Measurements from ENCODE around the gene PXMP4. TPM values are rescaled to one million over a fixed set of nuclear protein-coding genes. Genes with fewer than 3 reads are reported as not detected.

PXMP4 gene
- total RNA-seq, 1 experiment from 2014 or later = 3.3 TPM

DNA sequence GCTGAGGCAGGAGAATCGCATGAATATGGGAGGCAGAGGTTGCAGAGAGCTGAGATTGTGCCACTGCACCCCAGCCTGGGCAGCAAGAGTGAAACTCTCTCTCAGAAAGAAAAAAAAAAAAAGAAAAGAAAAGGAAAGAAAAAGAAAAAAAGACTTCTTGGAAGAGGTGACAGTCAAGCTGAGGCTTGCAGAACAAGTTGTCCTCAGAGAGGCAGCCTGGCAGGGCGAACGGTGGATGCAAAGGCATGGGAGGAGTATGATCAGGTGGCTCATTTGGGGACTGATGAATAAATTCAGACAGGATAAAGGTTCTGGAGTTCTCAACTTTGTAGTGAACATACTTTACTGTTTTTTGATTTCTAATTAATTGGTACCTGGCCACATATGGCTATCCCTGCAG is 24.1 kb upstream of the PXMP4 start:
- H3K36me3 Mint-ChIP-seq = peaks cover 15% of the 10 kb centered on the region
- TF ChIP-seq, protein P1, sequence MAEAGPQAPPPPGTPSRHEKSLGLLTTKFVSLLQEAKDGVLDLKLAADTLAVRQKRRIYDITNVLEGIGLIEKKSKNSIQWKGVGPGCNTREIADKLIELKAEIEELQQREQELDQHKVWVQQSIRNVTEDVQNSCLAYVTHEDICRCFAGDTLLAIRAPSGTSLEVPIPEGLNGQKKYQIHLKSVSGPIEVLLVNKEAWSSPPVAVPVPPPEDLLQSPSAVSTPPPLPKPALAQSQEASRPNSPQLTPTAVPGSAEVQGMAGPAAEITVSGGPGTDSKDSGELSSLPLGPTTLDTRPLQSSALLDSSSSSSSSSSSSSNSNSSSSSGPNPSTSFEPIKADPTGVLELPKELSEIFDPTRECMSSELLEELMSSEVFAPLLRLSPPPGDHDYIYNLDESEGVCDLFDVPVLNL (CRISPR knock-in tag; IDR thresholded peaks at IDR 0.05; ENCODE audit: borderline replicate concordance, low read depth) = no peak
- TF ChIP-seq, protein P2, sequence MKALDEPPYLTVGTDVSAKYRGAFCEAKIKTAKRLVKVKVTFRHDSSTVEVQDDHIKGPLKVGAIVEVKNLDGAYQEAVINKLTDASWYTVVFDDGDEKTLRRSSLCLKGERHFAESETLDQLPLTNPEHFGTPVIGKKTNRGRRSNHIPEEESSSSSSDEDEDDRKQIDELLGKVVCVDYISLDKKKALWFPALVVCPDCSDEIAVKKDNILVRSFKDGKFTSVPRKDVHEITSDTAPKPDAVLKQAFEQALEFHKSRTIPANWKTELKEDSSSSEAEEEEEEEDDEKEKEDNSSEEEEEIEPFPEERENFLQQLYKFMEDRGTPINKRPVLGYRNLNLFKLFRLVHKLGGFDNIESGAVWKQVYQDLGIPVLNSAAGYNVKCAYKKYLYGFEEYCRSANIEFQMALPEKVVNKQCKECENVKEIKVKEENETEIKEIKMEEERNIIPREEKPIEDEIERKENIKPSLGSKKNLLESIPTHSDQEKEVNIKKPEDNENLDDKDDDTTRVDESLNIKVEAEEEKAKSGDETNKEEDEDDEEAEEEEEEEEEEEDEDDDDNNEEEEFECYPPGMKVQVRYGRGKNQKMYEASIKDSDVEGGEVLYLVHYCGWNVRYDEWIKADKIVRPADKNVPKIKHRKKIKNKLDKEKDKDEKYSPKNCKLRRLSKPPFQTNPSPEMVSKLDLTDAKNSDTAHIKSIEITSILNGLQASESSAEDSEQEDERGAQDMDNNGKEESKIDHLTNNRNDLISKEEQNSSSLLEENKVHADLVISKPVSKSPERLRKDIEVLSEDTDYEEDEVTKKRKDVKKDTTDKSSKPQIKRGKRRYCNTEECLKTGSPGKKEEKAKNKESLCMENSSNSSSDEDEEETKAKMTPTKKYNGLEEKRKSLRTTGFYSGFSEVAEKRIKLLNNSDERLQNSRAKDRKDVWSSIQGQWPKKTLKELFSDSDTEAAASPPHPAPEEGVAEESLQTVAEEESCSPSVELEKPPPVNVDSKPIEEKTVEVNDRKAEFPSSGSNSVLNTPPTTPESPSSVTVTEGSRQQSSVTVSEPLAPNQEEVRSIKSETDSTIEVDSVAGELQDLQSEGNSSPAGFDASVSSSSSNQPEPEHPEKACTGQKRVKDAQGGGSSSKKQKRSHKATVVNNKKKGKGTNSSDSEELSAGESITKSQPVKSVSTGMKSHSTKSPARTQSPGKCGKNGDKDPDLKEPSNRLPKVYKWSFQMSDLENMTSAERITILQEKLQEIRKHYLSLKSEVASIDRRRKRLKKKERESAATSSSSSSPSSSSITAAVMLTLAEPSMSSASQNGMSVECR (CRISPR knock-in tag; IDR thresholded peaks at IDR 0.05; ENCODE audit: borderline replicate concordance) = no peak
- no peak for TF ChIP-seq TCF7 (CRISPR knock-in tag; IDR thresholded peaks at IDR 0.05; ENCODE audit: low read depth)
- TF ChIP-seq, protein P3, sequence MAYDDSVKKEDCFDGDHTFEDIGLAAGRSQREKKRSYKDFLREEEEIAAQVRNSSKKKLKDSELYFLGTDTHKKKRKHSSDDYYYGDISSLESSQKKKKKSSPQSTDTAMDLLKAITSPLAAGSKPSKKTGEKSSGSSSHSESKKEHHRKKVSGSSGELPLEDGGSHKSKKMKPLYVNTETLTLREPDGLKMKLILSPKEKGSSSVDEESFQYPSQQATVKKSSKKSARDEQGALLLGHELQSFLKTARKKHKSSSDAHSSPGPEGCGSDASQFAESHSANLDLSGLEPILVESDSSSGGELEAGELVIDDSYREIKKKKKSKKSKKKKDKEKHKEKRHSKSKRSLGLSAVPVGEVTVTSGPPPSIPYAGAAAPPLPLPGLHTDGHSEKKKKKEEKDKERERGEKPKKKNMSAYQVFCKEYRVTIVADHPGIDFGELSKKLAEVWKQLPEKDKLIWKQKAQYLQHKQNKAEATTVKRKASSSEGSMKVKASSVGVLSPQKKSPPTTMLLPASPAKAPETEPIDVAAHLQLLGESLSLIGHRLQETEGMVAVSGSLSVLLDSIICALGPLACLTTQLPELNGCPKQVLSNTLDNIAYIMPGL (CRISPR knock-in tag; IDR thresholded peaks at IDR 0.05) = no peak
- TF ChIP-seq SP1 (CRISPR knock-in tag; conservative IDR thresholded peaks at IDR 0.05) = no peak
- no peak for TF ChIP-seq GABPB1 (CRISPR knock-in tag; IDR thresholded peaks at IDR 0.05)
- no peak for TF ChIP-seq MXD4 (CRISPR knock-in tag; IDR thresholded peaks at IDR 0.05; ENCODE audit: borderline replicate concordance)
- TF ChIP-seq, protein P4, sequence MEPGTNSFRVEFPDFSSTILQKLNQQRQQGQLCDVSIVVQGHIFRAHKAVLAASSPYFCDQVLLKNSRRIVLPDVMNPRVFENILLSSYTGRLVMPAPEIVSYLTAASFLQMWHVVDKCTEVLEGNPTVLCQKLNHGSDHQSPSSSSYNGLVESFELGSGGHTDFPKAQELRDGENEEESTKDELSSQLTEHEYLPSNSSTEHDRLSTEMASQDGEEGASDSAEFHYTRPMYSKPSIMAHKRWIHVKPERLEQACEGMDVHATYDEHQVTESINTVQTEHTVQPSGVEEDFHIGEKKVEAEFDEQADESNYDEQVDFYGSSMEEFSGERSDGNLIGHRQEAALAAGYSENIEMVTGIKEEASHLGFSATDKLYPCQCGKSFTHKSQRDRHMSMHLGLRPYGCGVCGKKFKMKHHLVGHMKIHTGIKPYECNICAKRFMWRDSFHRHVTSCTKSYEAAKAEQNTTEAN (CRISPR knock-in tag; IDR thresholded peaks at IDR 0.05) = no peak
- no peak for TF ChIP-seq TEAD4 (CRISPR knock-in tag; IDR thresholded peaks at IDR 0.05)
- no peak for TF ChIP-seq MYBL2 (CRISPR knock-in tag; IDR thresholded peaks at IDR 0.05)
- TF ChIP-seq TEAD1 (CRISPR knock-in tag; IDR thresholded peaks at IDR 0.05) = no peak
- TF ChIP-seq, protein P5, sequence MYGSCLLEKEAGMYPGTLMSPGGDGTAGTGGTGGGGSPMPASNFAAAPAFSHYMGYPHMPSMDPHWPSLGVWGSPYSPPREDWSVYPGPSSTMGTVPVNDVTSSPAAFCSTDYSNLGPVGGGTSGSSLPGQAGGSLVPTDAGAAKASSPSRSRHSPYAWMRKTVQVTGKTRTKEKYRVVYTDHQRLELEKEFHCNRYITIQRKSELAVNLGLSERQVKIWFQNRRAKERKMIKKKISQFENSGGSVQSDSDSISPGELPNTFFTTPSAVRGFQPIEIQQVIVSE (CRISPR knock-in tag; IDR thresholded peaks at IDR 0.05; ENCODE audit: borderline replicate concordance) = no peak
- no peak for TF ChIP-seq SOX15 (CRISPR knock-in tag; IDR thresholded peaks at IDR 0.05)
- TF ChIP-seq, protein P6, sequence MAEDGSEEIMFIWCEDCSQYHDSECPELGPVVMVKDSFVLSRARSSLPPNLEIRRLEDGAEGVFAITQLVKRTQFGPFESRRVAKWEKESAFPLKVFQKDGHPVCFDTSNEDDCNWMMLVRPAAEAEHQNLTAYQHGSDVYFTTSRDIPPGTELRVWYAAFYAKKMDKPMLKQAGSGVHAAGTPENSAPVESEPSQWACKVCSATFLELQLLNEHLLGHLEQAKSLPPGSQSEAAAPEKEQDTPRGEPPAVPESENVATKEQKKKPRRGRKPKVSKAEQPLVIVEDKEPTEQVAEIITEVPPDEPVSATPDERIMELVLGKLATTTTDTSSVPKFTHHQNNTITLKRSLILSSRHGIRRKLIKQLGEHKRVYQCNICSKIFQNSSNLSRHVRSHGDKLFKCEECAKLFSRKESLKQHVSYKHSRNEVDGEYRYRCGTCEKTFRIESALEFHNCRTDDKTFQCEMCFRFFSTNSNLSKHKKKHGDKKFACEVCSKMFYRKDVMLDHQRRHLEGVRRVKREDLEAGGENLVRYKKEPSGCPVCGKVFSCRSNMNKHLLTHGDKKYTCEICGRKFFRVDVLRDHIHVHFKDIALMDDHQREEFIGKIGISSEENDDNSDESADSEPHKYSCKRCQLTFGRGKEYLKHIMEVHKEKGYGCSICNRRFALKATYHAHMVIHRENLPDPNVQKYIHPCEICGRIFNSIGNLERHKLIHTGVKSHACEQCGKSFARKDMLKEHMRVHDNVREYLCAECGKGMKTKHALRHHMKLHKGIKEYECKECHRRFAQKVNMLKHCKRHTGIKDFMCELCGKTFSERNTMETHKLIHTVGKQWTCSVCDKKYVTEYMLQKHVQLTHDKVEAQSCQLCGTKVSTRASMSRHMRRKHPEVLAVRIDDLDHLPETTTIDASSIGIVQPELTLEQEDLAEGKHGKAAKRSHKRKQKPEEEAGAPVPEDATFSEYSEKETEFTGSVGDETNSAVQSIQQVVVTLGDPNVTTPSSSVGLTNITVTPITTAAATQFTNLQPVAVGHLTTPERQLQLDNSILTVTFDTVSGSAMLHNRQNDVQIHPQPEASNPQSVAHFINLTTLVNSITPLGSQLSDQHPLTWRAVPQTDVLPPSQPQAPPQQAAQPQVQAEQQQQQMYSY (CRISPR knock-in tag; IDR thresholded peaks at IDR 0.05) = no peak
- TF ChIP-seq ATF1 (CRISPR knock-in tag; IDR thresholded peaks at IDR 0.05) = no peak
- TF ChIP-seq, protein P7, sequence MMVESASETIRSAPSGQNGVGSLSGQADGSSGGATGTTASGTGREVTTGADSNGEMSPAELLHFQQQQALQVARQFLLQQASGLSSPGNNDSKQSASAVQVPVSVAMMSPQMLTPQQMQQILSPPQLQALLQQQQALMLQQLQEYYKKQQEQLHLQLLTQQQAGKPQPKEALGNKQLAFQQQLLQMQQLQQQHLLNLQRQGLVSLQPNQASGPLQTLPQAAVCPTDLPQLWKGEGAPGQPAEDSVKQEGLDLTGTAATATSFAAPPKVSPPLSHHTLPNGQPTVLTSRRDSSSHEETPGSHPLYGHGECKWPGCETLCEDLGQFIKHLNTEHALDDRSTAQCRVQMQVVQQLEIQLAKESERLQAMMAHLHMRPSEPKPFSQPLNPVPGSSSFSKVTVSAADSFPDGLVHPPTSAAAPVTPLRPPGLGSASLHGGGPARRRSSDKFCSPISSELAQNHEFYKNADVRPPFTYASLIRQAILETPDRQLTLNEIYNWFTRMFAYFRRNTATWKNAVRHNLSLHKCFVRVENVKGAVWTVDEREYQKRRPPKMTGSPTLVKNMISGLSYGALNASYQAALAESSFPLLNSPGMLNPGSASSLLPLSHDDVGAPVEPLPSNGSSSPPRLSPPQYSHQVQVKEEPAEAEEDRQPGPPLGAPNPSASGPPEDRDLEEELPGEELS (CRISPR knock-in tag; IDR thresholded peaks at IDR 0.05) = no peak
- no peak for TF ChIP-seq ETV6 (CRISPR knock-in tag; IDR thresholded peaks at IDR 0.05)
- ChIA-PET CTCF (interaction anchor here (0.6 kb wide), 1 partner anchor 119 kb away, joined by 3 read pairs; no protein-coding TSS in a partner anchor), POLR2A (interaction anchor here (0.6 kb wide), 1 partner anchor 37 kb away, joined by 5 read pairs; no protein-coding TSS in a partner anchor)
- H3K27me3 Mint-ChIP-seq (ENCODE audit: low read depth) = no peaks in the 10 kb centered on the region; the same call in 1 of the 2 replicates
- peaks cover 3% of the 10 kb centered on the region for H3K9me3 Mint-ChIP-seq
- DNase-seq (ENCODE audit: low spot score) (no peak), ATAC-seq (no peak)
- no peak overlapping the region for H3K27ac Mint-ChIP-seq
- no peak overlapping the region for H3K4me3 Mint-ChIP-seq
- no peaks in the 10 kb centered on the region for H3K4me1 Mint-ChIP-seq

All from WTC11 (cell line).